ENCODE results near the gene WDR90.

WDR90 gene

GRCh38 chr16:640614-641013 lies 8.6 kb upstream of the WDR90 start:
- no peak for DNase-seq

GRCh38 chr16:641326-642188 lies 7.6 kb upstream of the WDR90 start, which contains the start of gene MCRIP2:
Gene MCRIP2 (plus strand): TSS chr16:641828. CDS start chr16:641992, 164 bp downstream.
- DNase-seq, result no peak

GRCh38 chr16:642189-643049 lies 6.7 kb upstream of the WDR90 start:
- DNase-seq, result no peak

DNA sequence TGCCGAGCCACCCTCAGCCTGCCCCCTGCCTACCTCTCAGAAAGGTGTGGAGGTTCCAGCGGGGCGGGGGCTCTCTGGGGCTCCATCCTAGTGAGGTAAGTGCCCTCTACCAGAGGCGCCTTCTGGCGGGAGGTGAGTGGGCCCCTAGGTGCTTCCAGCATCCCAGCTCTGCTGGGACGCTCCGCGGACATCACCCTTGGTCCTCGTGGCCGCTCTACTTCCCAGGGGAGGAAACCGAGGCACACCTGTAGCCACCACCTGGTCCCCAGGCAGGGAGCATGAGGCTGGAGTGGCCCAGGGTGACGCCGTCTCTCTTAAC lies 6.2 kb upstream of the WDR90 start:
- DNase-seq, result no peak

GRCh38 chr16:644556-644955 lies 4.6 kb upstream of the WDR90 start:
- no peak for DNase-seq

GRCh38 chr16:645852-646678 lies 3.1 kb upstream of the WDR90 start:
- no peak for DNase-seq

GRCh38 chr16:646679-647172 lies 2.4 kb upstream of the WDR90 start:
- no peak for DNase-seq

DNA sequence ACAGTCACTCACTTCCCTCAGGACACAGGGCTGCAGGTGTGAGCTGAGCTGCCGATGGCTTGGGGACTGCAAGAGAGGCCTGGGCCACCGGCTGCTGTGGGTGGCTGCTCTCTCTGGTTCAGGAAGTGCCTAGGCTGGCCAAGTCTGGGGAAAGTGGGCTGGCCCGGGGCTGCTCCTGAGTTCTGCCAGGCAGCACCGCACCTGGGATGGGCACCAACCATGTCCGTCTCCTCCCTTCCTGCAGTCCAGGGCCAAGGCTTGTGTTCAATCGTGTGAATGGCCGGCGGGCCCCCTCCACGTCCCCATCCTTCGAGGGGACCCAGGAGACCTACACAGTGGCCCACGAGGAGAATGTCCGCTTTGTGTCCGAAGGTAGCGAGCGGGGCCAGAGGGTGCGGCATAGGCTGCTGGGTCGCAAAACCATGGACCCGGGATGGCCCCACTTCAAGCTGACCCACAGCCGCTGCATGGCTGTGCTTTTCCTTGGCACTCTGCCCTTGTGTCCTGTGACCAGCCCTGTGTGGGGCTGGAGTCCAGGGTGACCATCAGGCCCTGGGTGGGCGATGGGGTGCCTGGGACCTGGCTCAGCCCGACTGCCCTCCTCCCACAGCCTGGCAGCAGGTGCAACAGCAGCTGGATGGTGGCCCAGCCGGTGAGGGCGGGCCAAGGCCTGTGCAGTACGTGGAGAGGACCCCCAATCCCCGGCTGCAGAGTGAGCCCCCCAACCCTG lies 1.8 kb upstream of the WDR90 start:
- DNase-seq, result no peak

- DNase-seq, result no peak
These were observed 939 bp upstream of the WDR90 start for GRCh38 chr16:648071-648780.

GRCh38 chr16:649631-650030 lies 466 bp downstream of the WDR90 start:
- DNase-seq, result no peak

DNA sequence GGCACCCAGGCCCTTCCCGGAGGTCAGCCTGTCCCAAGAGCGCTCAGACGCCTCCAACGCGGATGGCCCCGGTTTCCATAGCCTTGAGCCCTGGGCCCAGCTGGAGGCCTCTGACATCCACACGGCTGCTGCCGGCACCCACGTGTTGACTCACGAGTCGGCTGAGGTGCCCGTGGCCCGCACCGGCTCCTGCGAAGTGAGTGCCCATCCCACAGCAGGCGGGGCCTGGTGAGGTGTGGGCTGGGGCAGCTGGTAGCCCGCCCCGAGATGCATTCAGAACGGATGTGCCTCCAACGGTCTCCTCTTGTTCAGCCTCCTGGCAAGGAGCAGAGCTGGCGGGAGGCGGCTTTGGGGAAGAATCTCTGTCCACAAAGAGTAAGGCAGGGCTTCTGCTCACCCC lies 2.7 kb downstream of the WDR90 start:
- no peak for DNase-seq

DNA sequence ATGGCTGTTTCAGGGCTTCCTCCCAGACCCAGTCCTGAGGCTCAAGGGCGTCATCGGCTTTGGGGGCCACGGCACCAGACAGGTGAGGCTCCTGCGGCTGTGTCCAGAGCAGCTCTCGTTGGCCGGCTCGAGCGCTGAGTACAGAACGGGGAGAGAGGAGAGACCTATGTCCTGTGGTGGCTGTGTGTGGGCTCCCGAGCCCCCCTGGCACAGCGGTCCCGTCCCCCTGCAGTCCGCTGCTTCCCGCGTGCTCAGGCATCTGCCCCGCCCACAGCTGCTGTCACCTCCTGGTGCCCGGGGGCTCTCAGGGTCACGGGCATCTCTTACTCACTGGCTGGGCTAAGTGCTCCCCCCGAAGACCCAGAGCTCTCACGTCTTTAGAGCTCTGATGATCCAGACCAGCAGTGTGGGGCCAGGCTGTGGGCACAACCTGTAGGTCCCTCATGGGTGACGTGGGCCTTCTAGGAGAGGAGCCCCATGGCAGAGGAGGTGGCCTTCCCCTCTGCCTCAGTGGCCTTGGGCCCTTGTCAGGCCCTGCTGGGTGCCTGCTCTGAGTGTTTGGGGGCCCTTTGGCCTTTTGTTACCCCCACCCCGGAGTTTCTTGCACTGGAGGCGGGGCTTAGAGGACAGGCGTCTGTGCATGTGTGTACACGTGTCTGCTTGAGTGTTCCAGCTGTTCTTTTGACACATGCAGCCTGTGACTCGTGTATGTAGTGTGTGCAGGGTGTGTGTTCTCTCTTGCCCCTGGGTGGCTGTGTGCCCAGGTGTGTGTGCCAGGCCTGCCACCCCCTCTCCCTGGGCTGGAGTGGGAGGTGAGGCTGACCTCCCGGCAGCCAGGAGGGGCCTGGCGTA lies 3.5 kb downstream of the WDR90 start:
- DNase-seq, result no peak

- DNase-seq, result no peak
These were observed 4.9 kb downstream of the WDR90 start for GRCh38 chr16:654034-654433.

DNA sequence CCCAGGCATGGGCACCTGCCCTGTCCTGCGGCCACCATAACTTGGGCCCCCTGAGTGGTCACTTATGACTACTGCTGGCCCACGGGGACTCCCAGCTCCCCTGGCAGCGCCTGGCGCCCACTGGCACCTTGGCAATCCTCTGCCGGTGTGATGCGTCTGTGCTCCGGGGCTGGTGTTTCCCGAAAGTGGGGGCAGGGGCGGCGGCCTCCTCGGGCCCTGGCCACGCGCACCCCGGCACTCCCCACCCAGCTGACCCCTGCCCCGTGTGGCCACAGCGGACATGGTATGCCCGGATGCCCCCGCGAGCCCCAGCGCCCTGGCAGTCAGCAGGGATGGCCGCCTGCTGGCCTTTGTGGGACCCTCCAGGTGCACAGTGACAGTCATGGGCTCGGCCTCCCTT lies 8.3 kb downstream of the WDR90 start:
- no peak for DNase-seq

GRCh38 chr16:658679-659571 lies 9.8 kb downstream of the WDR90 start:
- DNase-seq, result no peak

DNA sequence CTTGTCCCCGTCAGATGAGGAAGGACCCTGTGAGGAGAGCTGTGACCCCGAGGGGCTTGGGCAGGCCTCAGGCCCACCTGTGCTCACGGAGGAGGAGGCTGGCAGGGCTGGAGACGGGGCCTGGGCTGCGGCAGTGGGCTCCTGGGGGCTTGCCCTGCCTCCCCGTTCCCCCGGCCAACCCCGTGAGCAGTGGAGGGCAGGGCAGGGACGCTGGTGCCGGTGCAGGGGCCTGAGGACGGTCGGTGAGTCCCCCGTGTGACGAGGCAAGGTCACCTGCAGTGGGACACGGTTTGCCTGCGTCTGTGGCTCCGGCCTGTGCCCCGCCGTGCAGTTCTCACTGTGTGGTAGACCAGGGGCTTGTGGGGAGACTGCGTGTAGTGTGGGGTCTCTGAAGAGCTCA lies 10.5 kb downstream of the WDR90 start:
- DNase-seq, result no peak

- no peak for DNase-seq
These were observed 10.9 kb downstream of the WDR90 start for GRCh38 chr16:660132-660458.

- DNase-seq, result no peak
These were observed 11.5 kb downstream of the WDR90 start for GRCh38 chr16:660459-661183.

- no peak for DNase-seq
These were observed 12.1 kb downstream of the WDR90 start for GRCh38 chr16:661184-661821.

Measured in NCI-H1436 treated with DMSO at 0.1 percent for 48 hours (cell line).